ENCODE results near the gene JAK3. TPM values are rescaled to one million over a fixed set of nuclear protein-coding genes. Genes with fewer than 3 reads are reported as not detected.
A peak's percentile ranks its signal among the peaks of the same experiment; 100 is the strongest.
"Not testable (repeated sequence)": the region's sequence is repeated elsewhere in the genome, so short reads cannot be mapped to it uniquely, and the experiment has no call there.

JAK3 gene
- total RNA-seq, 1 donor from 2014 or later = 239 TPM

DNA sequence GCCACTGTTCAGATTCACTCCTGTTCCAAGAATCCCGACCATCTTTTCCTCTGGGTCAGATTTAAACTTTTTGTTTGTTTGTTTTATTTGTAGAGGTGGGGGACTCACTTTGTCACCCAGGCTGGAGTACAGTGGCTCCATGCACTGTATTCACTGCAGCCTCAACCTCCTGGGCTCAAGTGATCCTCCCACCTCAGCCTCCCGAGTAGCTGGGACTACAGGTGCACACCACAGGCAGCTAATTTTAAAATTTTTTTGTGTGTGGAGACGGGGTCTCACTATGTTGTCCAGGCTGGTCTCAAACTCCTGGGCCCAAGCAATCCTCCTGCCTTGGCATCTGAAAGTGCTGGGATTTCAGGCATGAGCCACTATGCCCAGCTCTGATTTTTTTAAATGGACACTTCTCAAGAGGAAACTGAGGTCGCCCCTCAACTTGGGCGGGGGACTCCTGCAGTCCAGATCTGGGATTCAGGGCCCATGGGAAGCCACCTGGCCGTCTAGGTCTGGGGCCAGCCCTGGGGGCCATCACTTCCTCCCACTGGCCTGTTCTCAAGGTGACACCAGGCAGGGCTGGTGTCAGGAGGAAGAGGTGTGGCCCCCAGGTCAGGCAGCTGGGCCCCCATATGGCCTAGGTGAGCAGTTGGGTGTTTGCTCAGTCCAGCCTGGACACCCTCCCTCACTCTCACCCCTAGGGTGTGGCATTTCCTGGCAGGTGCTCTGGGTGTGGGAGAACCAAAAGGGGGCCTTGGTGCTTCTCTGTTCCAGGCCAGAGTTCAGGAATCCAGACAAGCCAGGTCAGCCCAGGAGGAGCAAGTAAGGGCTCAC is 51.6 kb downstream of the JAK3 start:
- H3K9me3 Mint-ChIP-seq = no peaks in the 10 kb centered on the region
- peaks cover 18% of the 10 kb centered on the region for H3K4me1 Mint-ChIP-seq
- intact Hi-C loops (cut with micrococcal nuclease) = no loop called here
- peaks cover 16% of the 10 kb centered on the region for H3K27me3 Mint-ChIP-seq
- no peak for DNase-seq
- no peak overlapping the region for H3K27ac Mint-ChIP-seq
- no peaks in the 10 kb centered on the region for H3K36me3 Mint-ChIP-seq (ENCODE audit: low read depth)
- H3K4me3 Mint-ChIP-seq = no peak overlapping the region

DNA sequence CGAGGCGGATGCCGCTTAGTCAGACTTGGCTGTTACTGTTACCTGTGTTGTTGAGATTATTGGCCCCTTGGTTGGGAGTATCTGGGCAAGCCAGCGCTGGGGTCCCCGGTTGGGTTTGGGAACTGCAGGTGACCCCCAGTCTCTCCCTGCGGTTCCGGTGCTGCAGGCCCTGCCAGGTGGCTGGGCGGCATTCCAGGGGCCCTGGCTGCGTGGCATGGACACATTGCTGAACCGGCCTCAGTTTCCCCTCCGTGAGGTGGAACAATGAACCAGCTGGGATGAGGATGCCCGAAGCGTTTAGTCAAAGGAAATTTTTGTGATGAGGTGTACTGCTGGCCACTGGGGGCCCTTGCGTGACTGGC is 52.3 kb downstream of the JAK3 start:
- H3K9me3 Mint-ChIP-seq = no peaks in the 10 kb centered on the region
- peak overlapping the region; percentile 29 for H3K27ac Mint-ChIP-seq
- H3K36me3 Mint-ChIP-seq (ENCODE audit: low read depth) = no peaks in the 10 kb centered on the region
- H3K4me1 Mint-ChIP-seq = peaks cover 18% of the 10 kb centered on the region
- peaks cover 16% of the 10 kb centered on the region for H3K27me3 Mint-ChIP-seq
- H3K4me3 Mint-ChIP-seq = peak overlapping the region; percentile 23
- no peak for DNase-seq
- intact Hi-C loops (cut with micrococcal nuclease) = no loop called here

DNA sequence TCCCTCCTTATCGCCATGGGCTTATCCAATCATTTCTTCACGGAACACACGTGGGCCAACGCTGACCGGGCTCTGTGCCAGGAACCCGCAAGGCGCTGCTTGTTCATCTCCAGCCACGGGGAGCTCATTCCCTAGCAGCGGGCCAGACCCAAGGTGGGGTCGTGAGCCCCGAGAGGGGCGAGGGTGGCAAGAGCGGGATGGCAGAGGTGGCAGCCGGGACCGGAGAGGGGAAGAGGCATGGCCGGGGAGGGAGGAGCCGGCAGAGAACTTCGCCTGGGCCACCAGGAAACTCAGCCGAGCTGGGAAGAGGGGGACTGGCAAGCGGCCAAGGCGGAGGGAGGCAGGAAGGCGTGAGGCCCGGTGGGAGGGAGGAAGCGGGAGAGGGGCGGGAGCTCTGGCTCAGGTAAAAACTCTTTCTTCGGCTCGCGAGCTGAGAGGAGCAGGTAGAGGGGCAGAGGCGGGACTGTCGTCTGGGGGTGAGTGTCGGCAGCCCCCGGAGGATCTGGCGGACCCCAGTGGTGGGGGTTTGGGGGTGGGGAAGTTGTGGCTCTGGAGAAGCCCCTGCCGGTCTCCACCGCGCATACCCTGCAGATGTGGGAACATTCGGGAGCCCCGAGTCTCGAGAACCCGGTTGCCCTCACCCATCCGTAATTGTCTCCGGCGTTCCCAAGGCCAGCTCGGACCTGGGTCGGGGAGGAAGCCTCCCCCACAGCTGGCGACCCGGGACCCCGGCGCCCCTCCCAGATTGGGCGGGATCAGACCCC is 52.9 kb downstream of the JAK3 start, which contains the start of gene B3GNT3:
Gene B3GNT3, plus strand, starts transcription at position 408 of the 764 bp plus-strand sequence. CDS start 12,670 bp downstream, outside the sequence.
- Mint-ChIP-seq H3K4me1 (peaks cover 18% of the 10 kb centered on the region), H3K9me3 (no peaks in the 10 kb centered on the region), H3K27me3 (peaks cover 16% of the 10 kb centered on the region), H3K4me3 (peak within 1 kb of the TSS; percentile 50), H3K27ac (peak within 1 kb of the TSS; percentile 29), H3K36me3 (ENCODE audit: low read depth) (no peaks in the 10 kb centered on the region)
- DNase-seq = peak; percentile 71
- intact Hi-C loops (cut with micrococcal nuclease) = no loop called here

DNA sequence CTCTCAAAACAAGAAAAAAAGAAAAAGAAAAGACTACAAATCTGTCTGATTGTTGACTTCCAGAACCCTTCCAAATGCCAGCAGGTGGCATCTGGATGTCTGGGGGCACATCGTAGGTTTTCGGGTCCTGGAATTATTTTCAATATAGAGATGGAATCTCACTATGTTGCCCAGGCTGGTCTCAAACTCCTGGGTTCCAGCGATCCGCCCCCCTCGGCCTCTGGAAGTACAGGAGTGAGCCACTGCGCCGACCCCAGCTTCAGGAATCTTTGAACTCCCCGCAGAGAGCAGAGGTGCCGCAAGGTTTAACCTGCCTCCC is 53.4 kb downstream of the JAK3 start:
- Mint-ChIP-seq H3K36me3 (ENCODE audit: low read depth) (peaks cover 1% of the 10 kb centered on the region), H3K27ac (no peak overlapping the region), H3K9me3 (no peaks in the 10 kb centered on the region), H3K4me1 (peaks cover 18% of the 10 kb centered on the region), H3K4me3 (peak overlapping the region; percentile 50), H3K27me3 (peaks cover 16% of the 10 kb centered on the region)
- intact Hi-C loops (cut with micrococcal nuclease) = no loop called here
- DNase-seq = no peak

DNA sequence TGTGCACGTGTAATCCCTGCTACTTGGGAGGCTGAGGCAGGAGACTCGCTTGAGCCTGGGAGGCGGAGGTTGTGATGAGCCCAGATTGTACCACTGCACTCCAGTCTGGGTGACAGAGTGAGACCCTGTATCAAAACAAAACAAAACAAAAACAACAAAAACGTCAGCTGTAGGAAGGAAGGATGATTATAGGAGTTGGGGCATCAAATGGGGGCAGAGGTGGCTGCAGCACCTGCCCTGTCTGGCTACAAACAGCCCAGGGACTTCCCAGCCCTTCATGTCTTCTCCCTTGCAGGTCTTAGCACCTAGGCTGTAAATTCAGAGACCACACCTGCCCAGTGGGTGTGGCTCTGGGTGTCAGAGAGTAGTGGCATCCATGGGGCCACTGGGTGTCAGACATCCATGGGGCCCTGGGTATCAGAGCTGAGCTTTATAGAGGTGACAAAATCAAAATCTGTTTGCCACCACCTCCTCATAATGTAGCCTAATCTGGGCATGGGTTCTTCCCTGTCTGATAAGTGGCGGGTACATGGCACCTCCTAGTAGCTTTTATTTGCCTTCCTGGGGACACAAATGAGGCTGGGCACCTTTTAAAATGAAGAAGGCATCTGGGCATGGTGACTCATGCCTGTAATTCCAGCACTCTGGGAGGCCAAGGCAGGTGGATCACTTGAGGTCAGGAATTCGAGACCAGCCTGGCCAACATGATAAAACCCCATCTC is 57.6 kb downstream of the JAK3 start:
- H3K4me3 Mint-ChIP-seq = no peak overlapping the region
- H3K4me1 Mint-ChIP-seq = peaks cover 14% of the 10 kb centered on the region
- H3K27ac Mint-ChIP-seq = peak overlapping the region; percentile 7
- peaks cover 23% of the 10 kb centered on the region for H3K36me3 Mint-ChIP-seq (ENCODE audit: low read depth)
- H3K27me3 Mint-ChIP-seq = peaks cover 10% of the 10 kb centered on the region
- DNase-seq = no peak
- intact Hi-C loops (cut with micrococcal nuclease) = no loop called here
- H3K9me3 Mint-ChIP-seq = no peaks in the 10 kb centered on the region

DNA sequence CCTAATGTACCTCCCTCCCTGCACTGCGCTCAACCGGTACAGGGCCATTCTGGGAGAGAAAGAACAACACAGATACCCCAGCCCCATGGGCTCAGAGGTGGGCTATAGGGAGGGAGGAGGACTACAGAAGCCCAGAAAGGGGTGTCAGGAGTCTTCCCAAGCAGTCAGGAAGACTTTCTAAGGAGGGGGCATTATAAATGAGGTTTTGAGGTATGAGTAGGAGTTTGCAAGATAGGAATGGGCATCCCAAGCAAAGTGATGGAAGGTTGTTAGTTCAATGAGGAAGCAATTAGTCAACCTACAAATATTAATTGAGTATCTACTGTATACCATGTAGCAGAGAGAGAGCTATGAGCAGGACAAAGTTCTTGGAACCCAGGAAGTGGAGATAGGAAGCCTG is 59.1 kb downstream of the JAK3 start:
- H3K4me1 Mint-ChIP-seq = peaks cover 13% of the 10 kb centered on the region
- no peak for DNase-seq
- no peak overlapping the region for H3K4me3 Mint-ChIP-seq
- H3K27me3 Mint-ChIP-seq = peaks cover under 1% of the 10 kb centered on the region
- no peaks in the 10 kb centered on the region for H3K9me3 Mint-ChIP-seq
- H3K27ac Mint-ChIP-seq = no peak overlapping the region
- intact Hi-C loops (cut with micrococcal nuclease) = no loop called here
- peaks cover 31% of the 10 kb centered on the region for H3K36me3 Mint-ChIP-seq (ENCODE audit: low read depth)

DNA sequence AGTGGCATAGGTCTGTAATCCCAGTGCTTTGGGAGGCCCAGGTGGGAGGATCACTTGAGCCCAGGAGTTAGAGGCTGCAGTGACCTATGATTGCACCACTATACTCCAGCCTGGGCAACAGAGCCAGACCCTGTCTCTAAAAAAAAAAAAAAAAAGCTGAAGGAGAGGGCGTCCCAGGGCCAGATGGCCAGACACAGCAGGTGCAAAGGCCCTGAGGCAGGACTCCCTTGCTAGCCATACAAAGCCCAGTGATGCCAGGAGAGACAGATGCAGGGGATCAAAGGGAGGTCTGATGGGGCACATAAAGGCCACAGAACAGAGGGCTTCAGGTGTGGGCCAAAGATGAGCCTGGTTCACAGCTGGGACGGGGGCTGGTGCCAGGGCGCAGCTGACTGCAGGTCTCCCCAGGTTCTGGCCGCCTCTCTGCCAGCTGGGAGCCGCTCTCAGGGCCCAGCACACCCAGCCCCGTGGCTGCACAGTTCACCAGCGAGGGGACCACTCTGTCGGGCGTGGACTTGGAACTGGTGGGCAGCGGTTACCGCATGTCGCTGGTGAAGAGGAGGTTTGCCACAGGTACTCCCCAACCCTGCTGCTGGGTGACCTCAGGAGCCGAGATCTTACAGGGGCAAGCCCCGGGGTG is 60.4 kb downstream of the JAK3 start:
- no peaks in the 10 kb centered on the region for H3K9me3 Mint-ChIP-seq
- intact Hi-C loops (cut with micrococcal nuclease) = no loop called here

DNA sequence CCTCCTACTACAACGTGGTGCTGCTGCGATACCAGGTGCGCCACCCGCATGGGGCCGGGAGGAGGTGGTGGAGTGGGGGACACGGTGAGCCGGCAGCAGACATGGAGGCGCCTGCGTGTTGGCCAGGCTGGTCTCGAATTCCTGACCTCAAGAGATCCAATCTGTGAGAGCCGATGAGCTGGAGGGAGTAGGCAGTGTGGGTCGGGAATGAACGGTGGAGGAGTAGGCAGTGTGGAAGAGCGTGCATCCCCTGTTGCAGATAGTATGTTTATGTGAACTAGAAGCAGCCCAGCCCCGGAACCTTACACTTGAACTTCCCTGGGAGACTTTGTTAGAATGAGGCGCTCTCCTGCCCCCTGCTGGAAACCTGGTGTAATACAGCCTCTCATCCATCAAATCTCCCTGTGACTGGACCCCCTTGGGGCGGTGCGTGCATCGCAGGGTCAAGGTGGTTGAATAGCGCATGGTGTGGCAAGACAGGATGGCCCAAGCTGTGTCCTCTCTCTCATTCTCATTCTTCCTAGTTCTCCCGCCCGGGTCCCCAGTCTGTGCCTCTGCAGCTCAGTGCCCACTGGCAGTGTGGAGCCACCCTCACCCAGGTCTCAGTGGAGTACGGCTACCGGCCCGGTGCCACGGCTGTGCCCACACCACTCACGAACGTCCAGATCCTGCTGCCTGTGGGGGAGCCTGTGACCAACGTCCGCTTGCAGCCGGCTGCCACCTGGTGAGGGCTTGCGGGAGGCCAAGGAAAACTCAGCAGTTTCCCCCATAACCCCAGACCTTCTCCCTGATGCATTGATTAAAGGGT is 63.4 kb downstream of the JAK3 start:
- Mint-ChIP-seq H3K4me3 (no peak overlapping the region), H3K36me3 (ENCODE audit: low read depth) (peaks cover 47% of the 10 kb centered on the region), H3K4me1 (peaks cover 9% of the 10 kb centered on the region), H3K27ac (peak overlapping the region; percentile 45), H3K9me3 (no peaks in the 10 kb centered on the region), H3K27me3 (no peaks in the 10 kb centered on the region)
- intact Hi-C loops (cut with micrococcal nuclease) = loop anchor here (2.0 to 5.0 kb wide), 2 partner anchors 73 to 80 kb away; partner anchors contain the start of gene RPL18A
- peak; percentile 91 for DNase-seq

More for the DNA sequence above, 60.4 kb downstream of the JAK3 start:
- Mint-ChIP-seq H3K27ac (no peak overlapping the region), H3K4me3 (no peak overlapping the region), H3K36me3 (ENCODE audit: low read depth) (peaks cover 36% of the 10 kb centered on the region), H3K27me3 (no peaks in the 10 kb centered on the region), H3K4me1 (peaks cover 11% of the 10 kb centered on the region)
- DNase-seq = no peak

DNA sequence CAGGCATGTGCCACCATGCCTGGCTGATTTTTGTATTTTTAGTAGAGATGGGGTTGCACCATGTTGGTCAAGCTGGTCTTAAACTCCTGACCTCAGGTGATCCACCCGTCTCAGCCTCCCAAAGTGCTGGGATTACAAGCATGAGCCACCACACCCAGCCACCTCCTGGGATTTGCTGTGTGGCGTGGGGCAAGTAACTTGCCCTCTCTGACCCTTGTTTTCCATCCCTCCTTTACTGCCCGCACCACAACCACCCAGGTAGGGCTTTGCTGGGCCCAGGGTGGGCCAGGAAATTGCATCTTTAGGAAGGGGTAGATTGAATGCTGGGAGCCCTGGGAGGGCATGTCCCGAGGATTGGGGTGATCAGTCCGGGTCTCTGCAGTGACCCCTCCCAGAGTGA is 64.1 kb downstream of the JAK3 start:
- not testable (repeated sequence) for H3K27ac Mint-ChIP-seq, H3K4me3 Mint-ChIP-seq, DNase-seq, H3K9me3 Mint-ChIP-seq, H3K27me3 Mint-ChIP-seq
- Mint-ChIP-seq H3K4me1 (peaks cover 14% of the 10 kb centered on the region), H3K36me3 (ENCODE audit: low read depth) (peaks cover 45% of the 10 kb centered on the region)
- intact Hi-C loops (cut with micrococcal nuclease) = loop anchor here (2.0 to 5.0 kb wide), 2 partner anchors 74 to 79 kb away; partner anchors contain the start of gene RPL18A

DNA sequence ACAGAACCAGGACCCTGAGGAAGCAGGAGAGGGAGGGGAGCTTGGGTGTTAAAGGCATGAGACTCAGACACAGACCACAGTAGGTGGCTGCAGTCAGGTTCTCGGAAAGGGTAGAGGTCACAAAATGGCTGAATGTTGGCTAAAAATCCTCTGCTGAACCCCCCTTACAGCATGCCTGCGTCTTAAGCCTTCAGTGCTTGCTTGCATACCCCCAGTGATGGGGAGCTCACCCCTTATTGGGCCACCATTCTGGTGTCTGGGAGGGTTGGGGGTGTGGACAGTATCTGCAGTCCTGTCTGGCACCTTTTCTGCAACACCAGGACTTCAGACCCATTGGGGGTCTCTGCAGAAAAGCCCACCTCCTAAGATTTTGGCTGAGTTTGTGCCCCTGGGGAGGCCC is 67.0 kb downstream of the JAK3 start:
- intact Hi-C loops (cut with micrococcal nuclease) = loop anchor here (5.0 kb wide), 1 partner anchor 77 kb away; the partner anchor contains the start of gene RPL18A

DNA sequence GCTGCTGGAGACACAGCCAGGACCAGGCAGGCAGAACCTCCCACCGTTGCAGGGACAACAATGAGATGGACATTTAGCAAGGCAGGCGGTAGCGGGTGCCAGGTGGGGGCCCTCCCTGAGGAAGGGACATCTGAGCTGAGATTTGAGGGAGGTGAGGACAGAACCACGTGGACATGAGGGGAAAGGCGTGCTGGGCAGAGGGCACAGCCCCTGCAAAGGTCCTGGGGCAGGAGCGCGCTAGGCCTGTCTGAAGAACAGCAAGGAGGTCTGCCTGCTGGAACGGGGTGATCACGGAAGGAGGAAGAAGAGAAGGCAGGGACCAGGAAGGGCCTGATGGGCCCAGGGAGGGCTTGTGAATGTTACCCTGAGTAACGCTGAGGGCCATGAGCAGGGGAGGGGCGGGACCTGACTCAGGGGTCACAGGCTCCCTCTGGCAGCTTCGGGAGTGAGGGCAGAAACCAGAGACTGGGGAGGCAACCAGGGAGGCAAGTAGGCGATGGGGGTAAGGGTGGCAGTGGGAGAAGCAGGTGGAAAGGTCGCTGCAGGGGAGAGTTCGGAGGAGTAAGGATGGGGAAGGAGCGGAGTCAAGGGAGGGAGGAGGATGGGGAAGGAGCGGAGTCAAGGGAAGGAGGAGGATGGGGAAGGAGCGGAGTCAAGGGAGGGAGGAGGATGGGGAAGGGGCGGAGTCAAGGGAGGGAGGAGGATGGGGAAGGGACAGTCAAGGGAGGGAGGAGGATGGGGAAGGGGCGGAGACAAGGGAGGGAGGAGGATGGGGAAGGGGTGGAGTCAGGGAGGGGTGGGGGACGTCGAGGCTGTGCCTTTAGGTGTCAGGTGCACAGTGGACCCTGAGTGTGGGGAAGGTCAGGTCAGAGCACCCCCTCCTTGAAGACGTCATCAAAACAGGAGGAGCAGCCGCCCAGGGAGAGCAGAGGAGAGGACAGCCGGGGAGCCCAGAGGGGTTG is 68.5 kb downstream of the JAK3 start:
- intact Hi-C loops (cut with micrococcal nuclease) = loop anchor here (5.0 kb wide), 1 partner anchor 57 kb away; no protein-coding TSS in a partner anchor
- Mint-ChIP-seq H3K27me3 (no peaks in the 10 kb centered on the region), H3K9me3 (no peaks in the 10 kb centered on the region), H3K27ac (peak overlapping the region; percentile 73), H3K4me1 (peaks cover 17% of the 10 kb centered on the region), H3K4me3 (no peak overlapping the region), H3K36me3 (ENCODE audit: low read depth) (peaks cover 52% of the 10 kb centered on the region)
- peak; percentile 53 for DNase-seq

More for the DNA sequence above, 67.0 kb downstream of the JAK3 start:
- no peak for DNase-seq
- no peak overlapping the region for H3K4me3 Mint-ChIP-seq
- no peaks in the 10 kb centered on the region for H3K9me3 Mint-ChIP-seq
- H3K36me3 Mint-ChIP-seq (ENCODE audit: low read depth) = peaks cover 46% of the 10 kb centered on the region
- H3K4me1 Mint-ChIP-seq = peaks cover 18% of the 10 kb centered on the region
- no peaks in the 10 kb centered on the region for H3K27me3 Mint-ChIP-seq
- H3K27ac Mint-ChIP-seq = no peak overlapping the region

Data from activated CD4-positive, alpha-beta T cell treated with anti-CD3 and anti-CD28 coated beads, Interleukin-2, amount 10 ng/mL, durations not matched to agents 24 days and 14 days (primary cell).